Bronchial epithelial cell (primary cell): ENCODE data around the gene GTF2F2. TPM values are rescaled to one million over a fixed set of nuclear protein-coding genes. Genes with fewer than 3 reads are reported as not detected.

ENCODE experiments used
- DNase-seq: peaks from one replicate; pipeline ENCODE4 v3.0.0-alpha.2; 2010; ENCODE audit warnings: low read depth
- FAIRE-seq: peaks from 2 replicates; lab custom pipeline; 2011; peaks lifted over from hg19 to GRCh38; lab: Jason Lieb, UNC
- H3K27me3 ChIP-seq: 2 replicates; pipeline ENCODE4 v1.5.1; 2011; ENCODE audit warnings: low read length; ENCODE audit not compliant: control insufficient read depth, insufficient read depth
- H3K36me3 ChIP-seq: 2 replicates; pipeline ENCODE4 v1.5.1; 2011; ENCODE audit warnings: low read length; ENCODE audit not compliant: control insufficient read depth, insufficient read depth
- H3K4me3 ChIP-seq: 2 replicates; pipeline ENCODE4 v1.5.1; 2011; ENCODE audit warnings: mild to moderate bottlenecking, low read depth, low read length, control low read depth
- total RNA-seq: library from RNA; depleted of rRNA; stranded (reverse); fragments of >200 nt; gene quantifications from 2 replicates; pipeline ENCODE4 v1.2.1, GENCODE V29; 2014
- TF ChIP-seq, protein P1 (sequence below): IDR thresholded peaks from 2 replicates; pipeline ENCODE4 v1.5.1; 2011; ENCODE audit warnings: mild to moderate bottlenecking, moderate library complexity, low read length, control low read depth, inconsistent platforms; ENCODE audit not compliant: insufficient read depth, severe bottlenecking

Gene GTF2F2
- total RNA-seq, 1 donor from 2014 or later, result 42.4 TPM

DNA sequence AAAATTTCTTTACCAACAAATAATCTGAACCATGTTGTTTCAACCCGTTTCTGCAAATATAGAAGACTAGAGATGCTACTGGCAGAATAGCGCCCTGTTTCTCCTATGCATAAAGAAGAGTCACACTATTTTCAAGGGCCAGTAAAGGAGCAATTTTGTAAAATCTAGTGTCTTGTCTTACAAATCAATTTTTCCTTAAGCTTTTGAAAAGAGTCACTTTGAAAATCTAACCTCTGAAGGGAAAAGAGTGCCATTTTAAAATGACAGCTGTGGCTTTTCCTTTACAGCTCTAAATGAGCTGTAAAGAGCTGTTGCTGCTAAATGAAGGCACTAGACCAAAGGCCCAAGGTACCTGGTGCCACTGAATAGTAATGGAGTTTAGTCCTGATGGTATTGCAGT is 16.9 kb upstream of the GTF2F2 start:
- no peak for DNase-seq
- TF ChIP-seq, protein P1, sequence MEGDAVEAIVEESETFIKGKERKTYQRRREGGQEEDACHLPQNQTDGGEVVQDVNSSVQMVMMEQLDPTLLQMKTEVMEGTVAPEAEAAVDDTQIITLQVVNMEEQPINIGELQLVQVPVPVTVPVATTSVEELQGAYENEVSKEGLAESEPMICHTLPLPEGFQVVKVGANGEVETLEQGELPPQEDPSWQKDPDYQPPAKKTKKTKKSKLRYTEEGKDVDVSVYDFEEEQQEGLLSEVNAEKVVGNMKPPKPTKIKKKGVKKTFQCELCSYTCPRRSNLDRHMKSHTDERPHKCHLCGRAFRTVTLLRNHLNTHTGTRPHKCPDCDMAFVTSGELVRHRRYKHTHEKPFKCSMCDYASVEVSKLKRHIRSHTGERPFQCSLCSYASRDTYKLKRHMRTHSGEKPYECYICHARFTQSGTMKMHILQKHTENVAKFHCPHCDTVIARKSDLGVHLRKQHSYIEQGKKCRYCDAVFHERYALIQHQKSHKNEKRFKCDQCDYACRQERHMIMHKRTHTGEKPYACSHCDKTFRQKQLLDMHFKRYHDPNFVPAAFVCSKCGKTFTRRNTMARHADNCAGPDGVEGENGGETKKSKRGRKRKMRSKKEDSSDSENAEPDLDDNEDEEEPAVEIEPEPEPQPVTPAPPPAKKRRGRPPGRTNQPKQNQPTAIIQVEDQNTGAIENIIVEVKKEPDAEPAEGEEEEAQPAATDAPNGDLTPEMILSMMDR, result no peak
- FAIRE-seq, result no peak
- Histone ChIP-seq H3K36me3 (no peaks in the 10 kb centered on the region), H3K27me3 (no peaks in the 10 kb centered on the region), H3K4me3 (no peak overlapping the region)

DNA sequence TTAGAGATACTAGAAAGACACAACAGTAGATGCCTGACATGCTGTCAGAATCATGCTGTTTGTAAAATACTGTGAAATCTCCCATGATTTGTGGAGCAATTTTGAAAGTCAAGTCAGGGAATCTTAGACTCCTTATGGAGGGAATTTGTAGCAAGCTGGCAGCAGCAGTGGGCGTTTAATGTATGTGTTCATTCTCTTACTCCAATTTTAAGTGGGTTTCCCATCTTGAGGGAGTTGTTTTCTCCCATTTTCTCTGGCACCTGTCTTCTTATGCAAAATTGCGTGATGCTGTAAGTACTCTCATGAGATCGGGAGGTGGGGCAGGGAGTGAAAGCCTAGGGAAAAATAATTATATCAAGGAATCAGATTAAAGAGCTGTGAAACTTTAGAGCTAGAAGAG is 16.0 kb upstream of the GTF2F2 start:
- Histone ChIP-seq H3K4me3 (no peak overlapping the region), H3K27me3 (no peaks in the 10 kb centered on the region), H3K36me3 (no peaks in the 10 kb centered on the region)
- TF ChIP-seq, protein P1, result no peak
- DNase-seq, result no peak
- FAIRE-seq, result no peak

DNA sequence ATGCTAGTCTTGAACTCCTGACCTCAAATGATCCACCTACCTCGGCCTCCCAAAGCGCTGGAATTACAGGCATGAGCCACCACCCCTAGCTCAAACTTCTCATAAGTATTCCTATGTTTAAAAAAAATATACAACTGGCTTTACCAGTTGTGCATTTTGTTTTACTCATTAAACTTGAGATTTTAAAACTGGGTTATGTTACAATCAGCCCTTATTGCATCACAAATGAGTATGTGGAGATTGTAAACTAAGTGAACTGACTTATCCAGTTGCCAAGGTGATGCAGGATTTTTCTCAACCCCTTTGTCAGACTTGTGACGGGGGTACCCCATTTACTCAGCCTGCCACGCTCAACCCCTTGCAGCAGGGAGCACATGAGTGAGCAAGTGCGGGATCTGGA is 14.4 kb upstream of the GTF2F2 start:
- FAIRE-seq (peak; percentile 32), DNase-seq (peak; percentile 9)
- Histone ChIP-seq H3K27me3 (no peaks in the 10 kb centered on the region), H3K4me3 (no peak overlapping the region), H3K36me3 (no peaks in the 10 kb centered on the region)
- TF ChIP-seq, protein P1, result no peak

DNA sequence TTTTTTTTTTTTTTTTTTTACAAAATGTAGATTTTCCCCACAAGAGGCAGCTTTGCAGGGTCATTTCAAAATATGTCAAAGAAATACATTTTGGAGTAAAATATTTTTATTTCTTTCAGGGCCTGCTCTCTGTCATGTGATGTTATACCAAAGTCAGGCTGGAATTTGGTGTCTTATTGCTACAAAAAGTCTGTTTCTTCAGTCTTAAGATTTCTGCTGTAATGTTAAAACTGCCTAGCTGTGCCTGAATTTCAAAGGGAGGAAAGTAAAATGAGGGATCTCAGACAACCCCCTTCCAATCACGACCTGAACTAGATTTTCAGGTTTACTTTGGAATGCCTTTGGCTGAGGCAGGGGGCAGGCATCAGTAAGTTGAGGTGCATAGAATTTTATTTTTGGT is 12.8 kb upstream of the GTF2F2 start:
- no peak overlapping the region for H3K4me3 ChIP-seq
- H3K36me3 ChIP-seq, result no peaks in the 10 kb centered on the region
- DNase-seq (no peak), FAIRE-seq (no peak)
- no peaks in the 10 kb centered on the region for H3K27me3 ChIP-seq
- TF ChIP-seq, protein P1, result no peak

DNA sequence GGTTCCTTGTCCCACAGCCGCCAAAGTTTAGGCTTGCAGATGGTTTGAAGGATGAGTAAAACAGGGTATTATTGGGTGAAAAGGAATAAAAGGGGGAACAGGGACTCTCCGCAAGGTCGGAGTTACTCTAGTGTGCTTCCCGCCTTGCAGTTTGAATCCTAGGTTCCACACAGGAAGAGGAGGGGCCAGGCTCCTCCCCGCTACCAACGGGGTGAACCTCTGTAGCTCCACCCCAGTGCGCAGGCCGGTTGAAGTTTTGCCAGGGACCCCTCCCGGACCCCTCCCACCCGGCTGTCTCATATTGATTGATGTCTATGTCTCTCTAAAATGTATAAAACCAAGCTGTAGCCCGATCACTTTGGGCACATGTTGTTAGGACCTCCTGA is 11.6 kb upstream of the GTF2F2 start:
- Histone ChIP-seq H3K36me3 (no peaks in the 10 kb centered on the region), H3K27me3 (no peaks in the 10 kb centered on the region), H3K4me3 (no peak overlapping the region)
- no peak for DNase-seq
- no peak for FAIRE-seq
- TF ChIP-seq, protein P1, result no peak

DNA sequence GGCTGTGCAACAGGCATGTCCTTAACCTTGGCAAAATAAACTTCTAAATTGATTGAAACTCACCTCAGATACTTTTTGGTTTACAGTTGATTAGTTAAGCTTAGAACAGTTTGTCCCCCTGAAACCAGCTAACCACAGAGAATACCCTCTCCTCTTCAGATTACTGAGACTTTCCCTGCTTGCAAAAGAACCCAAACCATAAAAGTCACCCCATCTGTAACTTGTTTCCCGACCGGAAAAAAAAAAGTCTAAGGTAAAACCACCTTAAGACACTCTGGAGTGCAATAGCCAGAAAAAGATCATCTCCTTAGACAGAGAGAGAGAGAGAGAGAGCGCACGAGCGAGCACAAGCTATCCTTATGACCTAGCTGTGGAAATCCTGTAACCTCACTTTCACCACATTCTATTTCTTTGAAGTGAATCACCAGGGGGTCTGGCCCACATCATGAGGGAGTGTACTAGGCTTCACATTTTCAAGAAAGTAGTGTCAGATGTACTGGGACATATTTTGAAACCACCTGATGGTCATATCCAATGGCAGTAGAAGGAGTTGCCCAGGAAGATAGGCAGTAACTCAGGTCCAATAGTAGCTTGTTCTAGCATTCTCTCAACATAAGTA is 11.1 kb upstream of the GTF2F2 start:
- no peak for DNase-seq
- Histone ChIP-seq H3K36me3 (no peaks in the 10 kb centered on the region), H3K27me3 (no peaks in the 10 kb centered on the region), H3K4me3 (no peak overlapping the region)
- FAIRE-seq, result no peak
- TF ChIP-seq, protein P1, result no peak
